D341Med (cell line): ENCODE results near the gene ESPNL.
"Not testable (repeated sequence)": the region's sequence is repeated elsewhere in the genome, so short reads cannot be mapped to it uniquely, and the experiment has no call there.

ENCODE experiments used
- DNase-seq: peaks from one replicate; pipeline ENCODE4 v3.0.0; 2012; ENCODE audit warnings: low spot score

The ESPNL gene

GRCh38 chr2:238115709-238116108 lies 15.6 kb downstream of the ESPNL start:
- not testable (repeated sequence) for DNase-seq

DNA sequence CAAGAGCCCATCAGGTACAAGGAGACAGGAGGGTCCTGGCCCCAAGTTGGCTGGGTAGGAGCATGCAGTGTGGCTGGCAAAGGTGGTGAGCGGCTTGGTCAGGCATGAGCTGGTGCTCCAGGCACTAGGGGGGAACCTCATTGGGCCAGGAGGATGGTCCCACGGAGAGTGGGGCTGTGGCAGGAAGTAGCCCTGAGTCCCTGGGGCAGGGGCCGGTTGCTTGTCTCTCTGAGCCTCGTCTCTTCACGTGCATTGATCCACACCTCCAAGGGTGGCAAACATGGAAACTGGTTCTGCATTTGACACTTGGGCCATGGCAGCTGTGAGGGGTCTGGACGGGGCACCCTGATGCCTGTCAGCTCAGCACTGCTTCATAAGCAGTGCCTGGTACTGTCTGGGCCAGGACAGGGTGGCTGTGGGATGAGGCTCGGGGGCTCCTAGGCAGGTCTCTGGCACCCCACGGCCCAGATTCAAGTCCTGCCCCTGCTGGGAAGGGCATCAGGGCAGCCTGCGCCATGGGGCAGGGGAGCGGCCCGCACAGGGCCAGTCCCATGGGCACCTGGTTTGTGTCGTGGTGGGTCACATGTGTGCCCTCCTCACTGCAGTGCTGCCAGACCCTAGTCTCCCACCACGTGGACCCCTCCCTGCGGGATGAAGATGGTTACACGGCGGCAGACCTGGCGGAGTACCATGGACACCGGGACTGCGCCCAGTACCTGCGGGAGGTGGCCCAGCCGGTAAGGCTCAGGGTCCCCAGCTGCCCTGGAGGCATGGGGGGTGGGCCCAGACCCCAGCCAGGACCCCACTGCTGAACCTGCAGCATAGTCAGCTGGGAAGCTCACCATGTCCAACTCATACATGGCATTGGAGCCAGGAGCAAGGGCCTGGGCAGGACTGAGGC lies 16.4 kb downstream of the ESPNL start:
- DNase-seq = no peak

DNA sequence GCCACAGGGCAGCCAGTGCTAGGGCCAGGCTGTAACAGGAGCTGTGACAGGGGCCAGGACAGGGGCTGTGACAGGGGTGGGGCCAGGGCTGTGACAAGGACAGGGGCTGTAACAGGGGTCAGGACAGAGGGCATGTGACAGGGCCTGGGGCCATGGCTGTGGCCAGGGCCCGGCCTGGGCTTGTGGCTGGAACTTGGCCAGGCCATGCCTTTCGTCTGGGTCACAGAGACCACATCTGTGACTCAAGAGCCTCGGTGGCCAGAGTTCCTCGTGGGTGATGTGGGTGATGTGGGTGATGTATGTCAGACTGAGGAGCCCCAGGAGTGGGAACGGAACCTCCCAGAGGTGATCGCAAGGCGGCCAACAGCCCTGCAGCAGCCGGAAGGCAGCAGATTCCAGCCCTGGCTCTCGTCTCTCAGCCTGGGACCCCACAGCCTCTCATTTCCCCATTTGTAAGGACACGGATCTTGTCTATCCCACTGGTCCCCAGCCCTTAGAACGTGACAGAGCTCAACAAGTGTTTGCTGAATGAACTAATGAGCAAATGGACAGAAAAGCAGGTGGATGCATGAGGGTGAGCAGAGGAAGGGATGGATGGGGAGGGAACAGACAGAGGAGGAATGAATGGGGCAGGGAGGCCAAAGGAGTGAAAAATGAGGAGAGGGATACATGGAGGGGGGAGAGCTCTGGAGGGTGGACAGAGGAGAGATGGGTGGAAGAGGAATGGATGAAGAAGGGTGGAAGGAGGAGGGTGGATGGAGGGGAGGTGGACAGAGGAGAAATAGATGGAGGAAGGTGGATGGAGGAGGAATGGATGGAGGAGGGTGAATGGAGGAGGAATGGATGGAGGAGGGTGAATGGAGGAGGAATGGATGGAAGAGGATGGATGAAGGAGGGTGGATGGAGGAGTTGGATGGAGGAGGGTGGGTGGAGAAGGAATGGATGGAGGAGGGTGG lies 17.3 kb downstream of the ESPNL start:
- no peak for DNase-seq

GRCh38 chr2:238119756-238120462 lies 19.8 kb downstream of the ESPNL start:
- DNase-seq = no peak

- DNase-seq = no peak
Observed at GRCh38 chr2:238120463-238121298, 20.5 kb downstream of the ESPNL start.

DNA sequence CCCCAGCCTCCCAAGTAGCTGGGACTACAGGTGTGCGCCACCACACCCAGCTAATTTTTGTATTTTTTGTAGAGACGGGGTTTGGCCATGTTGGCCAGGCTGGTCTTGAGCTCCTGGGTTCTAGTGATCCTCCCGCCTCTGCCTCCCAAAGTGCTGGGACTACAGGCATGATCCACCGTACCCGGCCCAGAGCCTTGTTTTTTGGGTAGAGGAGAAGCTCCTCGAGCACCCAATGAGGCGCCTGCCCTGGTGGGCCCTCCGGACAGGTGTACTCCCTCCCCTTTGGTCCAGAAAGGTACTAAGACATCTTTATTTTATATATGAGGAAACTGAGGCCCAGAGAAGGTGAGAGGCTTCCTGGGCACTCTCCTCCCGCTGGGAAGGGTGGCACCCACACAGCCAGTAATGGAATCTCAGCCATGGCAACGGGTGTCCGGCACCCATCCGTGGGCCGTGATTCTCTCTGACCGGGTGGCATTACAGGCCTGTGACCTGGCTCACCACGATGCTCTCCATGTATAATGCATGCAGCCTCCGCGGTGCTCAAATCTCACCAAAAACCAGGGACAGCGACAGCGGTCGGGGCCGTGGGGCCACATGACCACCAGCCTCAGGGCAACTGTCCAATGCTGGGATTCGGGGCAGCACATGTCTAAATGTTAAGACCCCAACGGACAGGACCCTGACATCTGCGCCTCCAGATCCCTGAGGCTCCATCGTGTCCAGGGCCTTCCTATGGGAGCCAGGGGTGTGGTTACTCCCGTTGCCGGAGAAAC lies 21.6 kb downstream of the ESPNL start:
- no peak for DNase-seq

DNA sequence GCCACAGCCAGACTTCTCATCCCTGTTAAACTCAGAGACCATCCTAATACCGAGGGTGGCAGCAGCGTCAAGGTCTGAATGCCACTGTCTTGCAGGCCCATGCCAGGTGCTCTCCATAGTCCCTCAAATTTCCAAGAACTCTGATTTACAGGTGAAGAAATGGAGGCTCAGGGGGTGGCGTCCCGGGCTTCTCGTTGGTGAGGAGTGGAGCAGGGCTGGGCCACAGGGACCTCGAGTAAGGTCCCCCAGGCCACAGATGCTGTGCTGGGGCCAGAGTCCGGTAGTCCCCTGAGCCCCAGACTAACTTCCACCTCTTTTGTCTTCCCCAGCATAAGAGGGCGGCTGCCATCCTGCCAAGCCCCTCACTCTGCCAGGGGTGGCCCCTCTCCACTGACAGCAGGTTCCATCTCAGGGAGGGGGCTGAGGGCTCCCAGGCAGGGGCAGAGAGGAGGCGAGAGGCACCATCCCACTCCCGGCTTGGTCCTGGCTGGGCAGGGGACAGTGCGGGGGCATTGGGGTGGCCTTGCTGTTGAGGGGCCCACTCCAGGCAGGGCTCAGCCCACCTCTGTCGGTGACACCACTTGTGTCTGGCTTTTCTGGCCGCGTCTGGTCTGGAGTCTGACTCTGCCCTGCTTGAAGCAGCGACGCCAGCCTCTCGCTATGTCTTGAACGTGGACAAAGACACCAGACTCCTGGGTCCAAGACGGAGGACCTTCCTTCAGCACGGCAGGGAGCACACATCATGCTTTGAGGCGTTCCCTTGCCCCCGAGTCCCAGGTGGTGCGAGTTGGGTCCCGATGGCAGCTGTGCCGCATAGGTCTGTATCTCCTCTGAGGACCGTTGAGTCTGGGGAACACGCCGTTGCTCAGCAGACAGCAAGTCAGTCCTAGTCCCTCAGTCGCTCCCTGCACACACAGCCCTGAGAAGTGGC lies 22.4 kb downstream of the ESPNL start:
- DNase-seq = no peak

- no peak for DNase-seq
Observed at GRCh38 chr2:238123218-238123971, 23.3 kb downstream of the ESPNL start.

DNA sequence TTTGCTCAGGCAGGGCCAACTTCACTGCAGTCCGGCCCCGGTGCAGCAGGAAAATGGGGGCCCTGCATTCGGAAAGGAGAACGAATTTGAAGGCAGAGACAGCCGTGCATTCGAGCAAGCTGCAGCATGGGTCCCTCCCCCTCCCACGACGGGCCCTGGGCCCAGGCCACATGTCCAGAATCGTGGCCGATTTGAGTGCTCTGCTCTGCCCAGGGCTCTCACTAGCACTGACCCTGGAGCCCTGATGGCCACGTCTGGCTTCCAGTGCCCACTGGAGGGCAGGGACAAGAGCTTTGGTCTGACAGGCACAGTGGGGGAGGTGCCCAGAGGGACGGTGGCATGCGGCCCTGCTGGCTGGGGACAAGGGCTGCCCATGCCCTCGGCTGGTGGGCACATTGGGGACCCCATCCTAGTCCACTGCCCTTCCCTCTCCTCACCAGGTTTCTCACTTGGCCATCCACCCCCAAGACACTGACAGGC lies 23.9 kb downstream of the ESPNL start:
- no peak for DNase-seq

- DNase-seq = no peak
Observed at GRCh38 chr2:238124488-238125126, 24.5 kb downstream of the ESPNL start.

DNA sequence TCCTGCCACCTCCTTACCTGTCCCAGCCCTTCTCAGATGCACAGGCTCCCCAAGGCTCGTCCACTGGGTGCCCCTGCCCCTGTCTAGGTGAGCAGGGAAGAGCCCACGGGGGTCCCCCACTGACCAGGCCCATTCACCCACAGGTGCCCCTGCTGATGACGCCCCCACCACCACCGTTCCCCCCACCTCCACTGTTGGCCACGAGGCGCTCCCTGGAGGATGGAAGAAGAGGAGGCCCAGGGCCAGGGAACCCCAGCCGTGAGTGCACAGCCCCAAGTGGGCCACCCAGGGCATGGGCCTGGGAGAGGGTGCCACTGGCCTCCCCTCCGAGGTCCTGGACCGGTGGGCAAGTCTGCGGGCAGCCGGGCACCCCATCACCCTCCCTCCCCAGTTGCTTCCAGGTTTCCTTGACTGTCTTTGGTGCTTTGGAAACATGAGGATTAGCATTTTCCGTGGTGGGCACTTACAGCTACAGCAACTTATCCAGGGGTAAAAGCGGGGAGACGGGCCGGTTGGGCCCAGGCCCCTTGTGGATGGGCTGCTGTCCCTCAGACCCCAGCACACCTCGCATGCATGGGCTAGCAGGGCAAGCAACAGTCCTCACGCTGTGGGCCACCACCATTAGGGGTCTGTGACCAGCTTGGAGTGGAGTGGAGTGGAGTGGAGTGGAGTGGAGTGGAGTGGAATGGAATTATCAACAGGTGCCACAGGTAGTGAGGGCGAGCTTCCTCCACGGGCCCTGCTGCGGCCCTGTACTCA lies 25.2 kb downstream of the ESPNL start:
- no peak for DNase-seq

DNA sequence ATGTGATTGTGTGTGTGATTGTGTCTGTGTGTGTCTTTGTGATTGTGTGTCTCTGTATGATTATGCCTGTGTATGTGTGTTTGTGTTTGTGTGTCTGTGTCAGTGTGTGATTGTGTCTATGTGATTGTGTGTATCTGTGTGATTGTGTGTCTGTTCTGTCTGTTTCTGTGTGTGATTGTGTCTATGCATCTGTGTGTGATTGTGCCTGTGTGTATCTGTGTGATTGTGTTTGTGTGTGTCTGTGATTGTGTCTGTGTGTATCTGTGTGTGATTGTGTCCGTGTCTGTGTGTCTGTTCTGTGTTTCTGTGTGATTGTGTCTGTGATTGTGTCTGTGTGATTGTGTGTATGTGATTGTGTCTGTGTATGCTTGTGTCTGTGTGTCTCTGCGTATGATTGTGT lies 26.2 kb downstream of the ESPNL start:
- DNase-seq = no peak

GRCh38 chr2:238126775-238127164 lies 26.6 kb downstream of the ESPNL start:
- no peak for DNase-seq

- no peak for DNase-seq
Observed at GRCh38 chr2:238127165-238128060, 27.3 kb downstream of the ESPNL start.

DNA sequence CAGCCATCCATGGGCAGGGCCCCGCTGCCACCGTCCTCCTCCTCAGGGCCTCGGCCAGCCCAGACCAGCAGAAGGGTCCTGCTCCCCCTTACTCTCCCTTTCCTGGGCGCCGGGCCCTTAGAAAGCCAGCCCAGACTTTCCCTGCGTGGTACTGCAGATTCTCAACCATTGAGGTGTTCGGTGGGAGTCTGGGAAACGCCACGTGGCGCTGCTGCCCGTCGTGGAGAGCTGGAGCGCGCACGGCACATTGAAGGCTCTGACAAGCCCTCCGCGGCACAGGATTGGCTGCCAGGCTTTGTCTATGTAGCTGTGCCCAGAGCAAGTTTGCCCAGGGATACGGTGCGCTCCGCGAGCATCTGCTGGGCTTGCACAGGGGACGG lies 27.9 kb downstream of the ESPNL start:
- no peak for DNase-seq

GRCh38 chr2:238128534-238129001 lies 28.4 kb downstream of the ESPNL start:
- DNase-seq = no peak
